ENCODE data around the gene CCM2. TPM values are rescaled to one million over a fixed set of nuclear protein-coding genes. Genes with fewer than 3 reads are reported as not detected.

CCM2 gene
- total RNA-seq: 62.0 and 62.9 TPM in 2 replicates

DNA sequence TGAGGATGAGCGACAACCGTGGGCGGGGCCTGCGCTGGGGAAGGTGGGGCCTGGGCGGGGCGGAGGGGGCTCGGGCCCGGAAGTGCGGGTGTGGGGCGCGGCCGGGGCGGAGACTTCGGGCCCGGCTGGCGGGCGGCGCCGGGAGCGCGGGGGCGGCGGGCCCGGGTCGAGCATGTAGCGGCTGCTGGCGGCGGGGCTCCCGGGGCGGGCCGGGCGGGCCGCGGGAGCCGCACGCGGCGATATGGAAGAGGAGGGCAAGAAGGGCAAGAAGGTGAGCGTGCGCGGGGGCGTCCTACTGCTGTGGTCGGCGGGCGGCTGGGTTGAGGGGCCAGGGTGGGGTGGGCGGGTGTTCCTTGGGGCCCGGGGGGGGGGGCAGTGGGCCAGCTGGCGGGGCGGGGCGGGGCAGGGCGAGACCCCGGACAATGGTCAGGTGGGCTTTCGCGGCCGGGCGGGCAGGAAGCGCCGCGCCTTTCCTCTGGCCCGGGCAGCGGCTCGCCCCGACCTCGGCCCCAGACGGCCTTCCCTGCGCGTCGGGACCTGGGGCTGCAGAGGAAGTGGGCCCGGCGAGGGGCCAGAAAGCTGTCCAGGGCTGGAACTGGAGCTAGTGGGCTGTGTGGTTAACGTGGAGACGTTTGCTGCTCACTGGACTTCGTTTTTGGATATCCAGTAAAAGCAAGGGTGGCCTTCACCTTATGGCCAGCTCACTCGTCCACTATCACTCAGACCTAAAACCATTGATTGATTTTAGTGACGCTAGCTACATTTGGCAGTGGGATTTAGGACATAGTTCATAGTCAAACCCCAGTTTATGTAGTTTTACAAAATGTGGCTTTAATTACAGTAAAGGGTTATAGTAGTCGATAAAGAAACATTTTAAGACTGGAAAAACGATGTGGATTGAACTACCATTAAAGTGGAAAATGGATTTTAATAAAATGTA is at the start of gene CCM2:
Gene CCM2, plus strand, starts transcription at position 109 of the 940 bp plus-strand sequence. Its CDS starts 133 bp downstream, at position 242.

DNA sequence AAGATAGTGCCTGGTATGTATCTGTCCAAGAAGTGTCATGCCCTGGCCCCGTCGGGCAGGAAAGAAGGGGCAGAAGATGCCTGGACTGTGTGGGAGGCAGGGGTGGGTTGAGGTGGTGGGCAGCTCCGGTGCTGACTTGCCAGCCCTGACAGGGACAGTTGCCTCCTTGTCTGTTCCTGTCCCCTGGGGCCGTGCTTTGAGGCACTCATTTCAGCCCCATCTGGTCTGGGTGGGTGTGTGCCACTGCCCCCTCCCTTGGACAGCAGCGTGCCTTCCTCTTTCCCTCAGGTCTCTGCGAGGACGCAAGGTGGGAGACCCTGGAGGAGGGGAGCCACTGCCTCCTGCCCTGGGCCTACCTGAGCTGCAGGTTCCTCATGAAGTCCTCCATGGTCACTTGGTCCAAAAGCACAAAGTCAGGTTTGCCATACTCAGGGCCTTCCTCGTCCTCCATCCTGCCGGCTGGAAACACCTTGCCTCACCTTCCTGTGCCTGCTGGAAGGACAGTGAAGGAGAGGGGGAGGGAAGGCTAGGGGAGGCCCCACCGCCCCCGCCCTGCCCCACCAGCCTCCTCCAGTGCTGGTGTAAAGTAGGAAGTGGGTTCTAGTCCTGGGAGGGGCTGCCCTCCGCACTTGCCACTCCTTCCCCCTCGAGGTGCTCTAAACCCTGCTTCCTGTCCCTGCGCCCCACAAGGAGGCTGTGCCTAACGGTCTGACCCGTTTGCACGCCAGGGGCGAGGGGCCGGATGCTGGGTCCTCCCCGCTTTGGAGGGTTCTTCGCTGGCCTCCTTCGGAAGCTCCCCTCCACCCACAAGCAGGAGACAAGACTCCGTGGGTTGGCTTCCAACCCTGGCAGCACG is 21.3 kb upstream of the CCM2 start, which contains the start of gene MYO1G:
Gene MYO1G, minus strand, starts transcription at position 505 of the 856 bp plus-strand sequence. Its CDS starts 54 bp downstream, at position 451.

DNA sequence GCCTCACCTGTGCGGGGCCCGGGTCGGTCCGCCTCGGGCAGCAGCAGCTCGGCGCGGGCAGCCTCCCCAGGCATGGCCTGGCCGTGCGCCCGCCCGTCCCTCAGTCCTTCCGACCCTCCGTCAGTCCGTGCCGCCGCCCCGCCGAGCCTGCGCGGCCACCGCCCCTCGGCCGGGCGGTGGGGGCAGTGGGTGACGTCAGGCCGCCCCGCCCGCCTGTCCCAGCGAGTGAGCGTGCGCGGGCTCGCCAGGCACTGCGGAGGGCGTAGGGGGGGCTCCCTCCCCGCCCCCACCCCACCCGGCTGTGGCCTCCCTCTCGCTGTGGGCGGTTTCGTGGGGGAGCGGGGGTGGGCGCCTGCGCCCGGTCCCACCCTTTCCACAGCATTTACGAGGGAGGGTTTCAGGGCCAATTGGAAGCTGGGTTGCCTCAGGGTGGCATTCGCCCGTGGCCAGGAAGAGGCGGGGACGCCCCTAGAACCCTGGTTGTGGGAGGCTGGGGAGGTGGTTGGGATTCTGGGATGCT is 88.9 kb downstream of the CCM2 start, which contains the start of gene NACAD:
Gene NACAD, minus strand, starts transcription at position 149 of the 520 bp plus-strand sequence. Its CDS starts 75 bp downstream, at position 74.

DNA sequence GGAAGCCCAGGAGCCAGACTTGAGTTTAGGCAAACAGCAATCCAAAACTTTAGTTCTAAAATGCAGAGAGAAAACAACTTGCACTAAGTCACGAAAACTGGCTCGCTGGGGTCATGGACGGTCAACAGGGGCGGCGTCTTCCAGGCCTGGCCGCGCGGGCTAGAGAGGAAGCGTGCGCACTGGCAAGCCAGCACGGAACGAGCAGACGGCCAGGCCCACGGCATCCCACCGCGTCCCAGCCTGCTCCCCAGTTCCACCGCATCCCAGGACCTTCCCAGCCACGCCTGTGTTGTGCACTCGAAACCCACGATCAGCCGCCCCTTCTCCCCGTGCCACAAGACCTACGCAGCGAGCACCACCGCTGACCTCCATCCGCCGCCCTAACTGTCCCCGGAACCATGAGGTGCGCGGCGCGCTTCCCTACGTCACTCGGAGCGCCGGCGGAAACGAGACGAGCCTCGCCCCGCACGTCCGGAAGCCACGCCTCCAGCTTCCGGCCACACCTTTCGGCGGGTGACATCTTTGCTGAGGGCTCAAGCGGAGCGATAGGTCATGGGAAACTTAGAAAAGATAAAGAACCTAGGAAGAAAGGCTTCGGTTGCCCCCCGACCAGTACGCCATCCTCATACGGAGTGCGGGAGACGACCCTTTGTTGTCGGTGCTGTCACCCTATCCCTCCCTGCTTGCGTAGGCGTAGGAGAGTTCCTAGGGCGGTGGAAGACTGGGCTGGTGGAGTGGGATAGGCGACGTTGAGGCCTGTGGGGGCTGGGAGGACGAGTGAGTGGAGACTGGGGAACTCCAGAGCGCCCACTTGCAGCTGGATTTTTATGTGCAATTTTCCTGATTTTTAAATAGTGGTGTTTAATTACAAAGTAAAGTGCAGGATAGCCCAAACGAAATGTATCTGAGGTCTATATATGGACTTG is 111.6 kb downstream of the CCM2 start, which contains the start of gene TBRG4:
Gene TBRG4, minus strand, starts transcription at position 400 of the 926 bp plus-strand sequence. CDS start 2,460 bp downstream, outside the sequence.

Other genes starting within 250 kb of the CCM2 start
- 3,457 and 3,797 TPM in 2 replicates for gene PPIA, start 203.5 kb upstream of the CCM2 start, total RNA-seq
- gene H2AZ2, start 152.1 kb upstream of the CCM2 start, total RNA-seq: 260 TPM in 2 replicates
- 4.5 and 6.4 TPM in 2 replicates for gene PURB, start 114.7 kb upstream of the CCM2 start, total RNA-seq
- gene MYO1G, start 21.2 kb upstream of the CCM2 start, total RNA-seq: under 0.01 TPM in 1 of 2 replicates, not detected in the other
- 3.6 and 4.2 TPM in 2 replicates for gene NACAD, start 88.8 kb downstream of the CCM2 start, total RNA-seq
- gene TBRG4, start 111.5 kb downstream of the CCM2 start, total RNA-seq: 71.8 and 75.7 TPM in 2 replicates
- not detected in 2 replicates for gene RAMP3, start 157.6 kb downstream of the CCM2 start, total RNA-seq